GM23338 (cell line): ENCODE data around the gene SNX21.
A peak's percentile ranks its signal among the peaks of the same experiment; 100 is the strongest.

Source experiments
- CREB1 ChIP-seq: fragments of 250-450 bp; sonication (Bioruptor Pico); IDR thresholded peaks from 2 replicates; pipeline ENCODE4 v1.5.0; 2020; ENCODE audit warnings: low read depth, mild to moderate bottlenecking, moderate library complexity
- CTCF ChIP-seq, 2 experiments: fragments of 200-600 bp in 1 of 2; sonication (generic) in 1 of 2; conservative IDR thresholded peaks; 2 replicates each; pipeline versions ENCODE4 v1.5.1 to v1.6.1; 2016 to 2017; ENCODE audit warnings: antibody characterized with exemption in 2 of 2, low read depth in 2 of 2, mild to moderate bottlenecking in 2 of 2, moderate library complexity in 1 of 2
- ETS1 ChIP-seq: IDR thresholded peaks from 2 replicates; pipeline ENCODE4 v1.6.1; 2016; ENCODE audit warnings: antibody characterized with exemption
- EZH2 ChIP-seq: fragments of 200-600 bp; sonication (generic); IDR thresholded peaks from one replicate; pipeline ENCODE4 v1.8.0; 2017; ENCODE audit warnings: antibody characterized with exemption, mild to moderate bottlenecking, low read depth; ENCODE audit not compliant: unreplicated experiment
- EZH2phosphoT487 ChIP-seq: fragments of 200-600 bp; sonication (generic); IDR thresholded peaks from one replicate; pipeline ENCODE4 v1.8.1; 2018; ENCODE audit warnings: antibody characterized with exemption; ENCODE audit not compliant: unreplicated experiment
- JUNB ChIP-seq: IDR thresholded peaks from one replicate; pipeline ENCODE4 v1.6.1; 2016; ENCODE audit warnings: antibody characterized with exemption; ENCODE audit not compliant: unreplicated experiment
- NANOG ChIP-seq: IDR thresholded peaks from 2 replicates; pipeline ENCODE4 v1.6.1; 2016; ENCODE audit warnings: antibody characterized with exemption, borderline replicate concordance
- POLR2AphosphoS5 ChIP-seq: IDR thresholded peaks from 2 replicates; pipeline ENCODE4 v1.6.1; 2016; ENCODE audit warnings: antibody characterized with exemption, low read depth
- REST ChIP-seq: IDR thresholded peaks from one replicate; pipeline ENCODE4 v1.6.1; 2018; ENCODE audit warnings: antibody characterized with exemption; ENCODE audit not compliant: unreplicated experiment
- STAT1 ChIP-seq: IDR thresholded peaks from one replicate; pipeline ENCODE4 v1.6.1; 2016; ENCODE audit warnings: antibody characterized with exemption; ENCODE audit not compliant: unreplicated experiment
- ZNF114 ChIP-seq: fragments of 250-450 bp; sonication (Bioruptor Pico); IDR thresholded peaks from 2 replicates; pipeline ENCODE4 v1.5.0; 2020; ENCODE audit warnings: mild to moderate bottlenecking, moderate library complexity
- ZNF331 ChIP-seq: fragments of 250-450 bp; sonication (Bioruptor Pico); IDR thresholded peaks from 2 replicates; pipeline ENCODE4 v1.5.0; 2020; ENCODE audit warnings: low read depth, mild to moderate bottlenecking, moderate library complexity
- ZNF462 ChIP-seq: fragments of 250-450 bp; sonication (Bioruptor Pico); IDR thresholded peaks from 2 replicates; pipeline ENCODE4 v1.5.0; 2020; ENCODE audit warnings: mild to moderate bottlenecking, moderate library complexity

- no peak for TF ChIP-seq CTCF (conservative IDR thresholded peaks at IDR 0.05; ENCODE audit: low read depth in 2 of 2)
- TF ChIP-seq EZH2phosphoT487 = no peak
- TF ChIP-seq EZH2 = no peak
- peak; percentile 79 for TF ChIP-seq POLR2AphosphoS5
- no peak for TF ChIP-seq REST
- no peak for TF ChIP-seq JUNB
- TF ChIP-seq CREB1 (CRISPR knock-in tag) = no peak; the same call in none of the 2 replicates
- TF ChIP-seq NANOG = no peak
- no peak for TF ChIP-seq ZNF462
- no peak for TF ChIP-seq STAT1
- TF ChIP-seq ZNF114 (CRISPR knock-in tag) = no peak
- TF ChIP-seq ETS1 = no peak
- TF ChIP-seq ZNF331 = no peak
Measured at GRCh38 chr20:45812157-45813005, 21.2 kb upstream of the SNX21 start, which contains the start of gene UBE2C.
